ENCODE results near the gene JPH3. TPM values are rescaled to one million over a fixed set of nuclear protein-coding genes. Genes with fewer than 3 reads are reported as not detected.

JPH3 gene
- total and polyA plus RNA-seq, 7 donors = under 0.01 to 1.4 (median 0.73) TPM; not detected in 1

DNA sequence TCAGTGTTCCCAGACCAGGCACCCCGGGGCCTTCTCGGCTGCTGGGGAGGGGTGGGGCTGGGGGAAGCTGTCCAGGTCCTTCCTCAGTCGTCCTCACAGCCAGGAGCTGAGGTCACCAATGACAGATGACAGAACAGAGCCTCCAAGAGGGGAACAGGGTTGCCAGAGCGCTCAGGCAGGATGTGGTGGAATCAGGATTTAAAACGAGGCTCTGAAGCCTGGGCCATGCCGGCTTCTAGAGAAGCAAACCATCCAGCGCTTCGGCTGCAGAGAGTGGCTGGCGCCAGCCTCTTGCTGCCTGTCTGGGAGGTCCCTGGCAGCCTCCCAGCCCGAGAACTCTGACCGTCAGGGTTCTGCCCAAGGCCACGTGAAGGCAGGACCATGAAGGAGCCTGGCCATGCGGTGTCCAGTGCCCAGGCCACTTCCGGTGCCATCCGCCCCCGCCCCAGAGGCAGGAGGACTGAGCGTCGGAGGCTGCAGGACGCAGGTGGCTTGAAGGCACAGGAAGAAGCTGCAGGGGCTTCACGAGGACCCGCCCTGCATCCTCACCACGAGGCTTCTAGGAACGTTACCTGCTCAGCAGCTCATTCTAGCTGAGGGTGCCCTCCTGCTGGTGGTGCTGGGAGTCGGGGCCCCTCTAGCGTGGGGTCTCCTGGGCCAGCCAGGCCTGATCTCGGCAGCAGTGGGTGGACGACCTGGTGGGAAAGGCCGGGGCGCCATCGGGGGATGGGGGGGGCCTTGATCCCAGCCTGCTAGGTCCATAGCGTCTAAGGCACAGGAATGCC, 85.0 kb downstream of the JPH3 start:
- 67 to 70% methylated on average over 31 of the region's 31 CpGs for WGBS, 2 donors
- Histone ChIP-seq H3K9me3 (no peaks in the 10 kb centered on the region), H3K4me3 (no peak overlapping the region), H3K27me3 (peaks cover 0 to 91% (median 26%) of the 10 kb centered on the region in 3 donors), H3K36me3 (no peaks in the 10 kb centered on the region), H3K27ac (no peak overlapping the region), H3K4me1 (peaks cover 0 to 8% (median 3%) of the 10 kb centered on the region in 4 donors)
- no peak for TF ChIP-seq EP300 (IDR thresholded peaks at IDR 0.05)
- no peak for TF ChIP-seq POLR2AphosphoS5 (IDR thresholded peaks at IDR 0.05)
- TF ChIP-seq, protein P1, sequence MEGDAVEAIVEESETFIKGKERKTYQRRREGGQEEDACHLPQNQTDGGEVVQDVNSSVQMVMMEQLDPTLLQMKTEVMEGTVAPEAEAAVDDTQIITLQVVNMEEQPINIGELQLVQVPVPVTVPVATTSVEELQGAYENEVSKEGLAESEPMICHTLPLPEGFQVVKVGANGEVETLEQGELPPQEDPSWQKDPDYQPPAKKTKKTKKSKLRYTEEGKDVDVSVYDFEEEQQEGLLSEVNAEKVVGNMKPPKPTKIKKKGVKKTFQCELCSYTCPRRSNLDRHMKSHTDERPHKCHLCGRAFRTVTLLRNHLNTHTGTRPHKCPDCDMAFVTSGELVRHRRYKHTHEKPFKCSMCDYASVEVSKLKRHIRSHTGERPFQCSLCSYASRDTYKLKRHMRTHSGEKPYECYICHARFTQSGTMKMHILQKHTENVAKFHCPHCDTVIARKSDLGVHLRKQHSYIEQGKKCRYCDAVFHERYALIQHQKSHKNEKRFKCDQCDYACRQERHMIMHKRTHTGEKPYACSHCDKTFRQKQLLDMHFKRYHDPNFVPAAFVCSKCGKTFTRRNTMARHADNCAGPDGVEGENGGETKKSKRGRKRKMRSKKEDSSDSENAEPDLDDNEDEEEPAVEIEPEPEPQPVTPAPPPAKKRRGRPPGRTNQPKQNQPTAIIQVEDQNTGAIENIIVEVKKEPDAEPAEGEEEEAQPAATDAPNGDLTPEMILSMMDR (IDR thresholded peaks at IDR 0.05) = no peak
- TF ChIP-seq POLR2A (IDR thresholded peaks at IDR 0.05) = no peak
- intact Hi-C loops (cut with DNase I) = no loop called here
- DNase-seq = no peak

DNA sequence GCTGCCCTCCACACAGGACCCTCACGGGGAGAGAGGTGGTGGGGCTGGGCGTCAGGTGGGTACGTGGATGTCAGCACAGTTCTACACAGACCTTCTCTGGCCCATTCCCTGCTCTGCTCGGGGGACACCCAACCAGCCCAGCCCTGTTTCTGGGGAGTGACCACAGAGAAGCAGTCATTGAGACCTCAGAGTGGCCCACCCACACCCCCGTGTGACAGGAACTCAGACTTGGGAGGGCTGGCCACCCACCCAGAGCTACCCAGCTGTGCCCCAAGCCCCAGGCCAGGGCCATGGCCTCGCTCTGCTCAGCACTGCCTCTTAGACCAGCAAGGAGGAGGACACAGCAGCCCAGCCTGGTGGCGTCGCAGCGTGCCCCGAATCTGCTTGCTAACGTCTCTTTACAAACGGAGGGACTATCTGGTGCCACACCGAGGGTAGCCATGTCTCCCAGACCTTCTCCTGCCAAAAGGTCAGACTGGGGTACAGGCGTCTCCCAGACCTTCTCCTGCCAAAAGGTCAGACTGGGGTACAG, 85.8 kb downstream of the JPH3 start:
- TF ChIP-seq POLR2AphosphoS5 (IDR thresholded peaks at IDR 0.05) (no peak), EP300 (IDR thresholded peaks at IDR 0.05) (no peak)
- intact Hi-C loops (cut with DNase I) = no loop called here
- Histone ChIP-seq H3K9me3 (no peaks in the 10 kb centered on the region), H3K27me3 (peaks cover 0 to 84% (median 26%) of the 10 kb centered on the region in 3 donors), H3K4me3 (no peak overlapping the region), H3K36me3 (no peaks in the 10 kb centered on the region), H3K4me1 (peaks cover 0 to 8% (median 3%) of the 10 kb centered on the region in 4 donors), H3K27ac (no peak overlapping the region)
- 80 to 88% methylated on average over 14 of the region's 14 CpGs for WGBS, 2 donors
- no peak for DNase-seq

DNA sequence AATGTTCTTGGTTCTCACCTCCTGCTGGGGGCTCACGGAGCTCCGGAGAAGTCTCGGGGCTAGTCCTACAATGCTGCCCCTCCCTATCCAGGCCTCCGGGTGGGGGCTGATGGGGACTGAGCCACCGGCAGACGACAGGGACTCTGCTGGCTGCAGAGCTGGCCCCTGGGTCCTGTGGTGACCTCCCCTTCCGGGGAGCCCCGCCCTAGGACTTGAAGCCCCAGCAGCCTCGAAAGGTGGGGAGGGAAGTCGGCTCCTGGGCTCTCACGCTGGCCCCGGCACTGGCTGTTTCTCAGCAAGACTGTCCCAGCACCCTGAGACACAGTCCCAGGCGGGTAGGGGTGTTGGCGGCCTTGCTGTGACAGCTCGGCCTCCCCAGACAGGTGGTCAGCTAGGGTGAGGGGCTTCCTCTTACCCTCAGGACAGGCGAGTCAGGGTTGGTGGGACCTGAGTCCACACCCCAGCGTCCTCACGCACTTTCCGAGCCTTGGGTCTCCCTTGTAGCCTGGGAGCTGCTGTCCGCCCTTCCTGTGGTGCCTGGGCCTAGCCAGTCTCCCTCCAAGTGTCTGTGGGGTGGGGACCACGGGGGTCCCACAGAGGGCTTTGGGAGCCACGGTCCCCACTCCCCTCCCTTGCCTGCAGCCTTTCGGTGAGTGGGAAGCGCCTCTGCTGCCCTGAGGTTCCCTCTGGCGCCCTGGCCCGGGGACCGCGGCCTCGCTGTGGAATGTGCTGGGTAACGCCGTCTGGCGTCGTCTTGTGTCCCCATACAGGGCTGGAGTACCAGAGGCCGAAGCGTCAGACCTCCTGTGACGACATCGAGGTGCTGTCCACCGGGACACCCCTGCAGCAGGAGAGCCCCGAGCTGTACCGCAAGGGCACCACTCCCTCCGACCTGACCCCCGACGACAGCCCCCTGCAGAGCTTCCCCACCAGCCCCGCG, 86.8 kb downstream of the JPH3 start:
- 83 to 91% methylated on average over 45 of the region's 45 CpGs for WGBS, 2 donors

DNA sequence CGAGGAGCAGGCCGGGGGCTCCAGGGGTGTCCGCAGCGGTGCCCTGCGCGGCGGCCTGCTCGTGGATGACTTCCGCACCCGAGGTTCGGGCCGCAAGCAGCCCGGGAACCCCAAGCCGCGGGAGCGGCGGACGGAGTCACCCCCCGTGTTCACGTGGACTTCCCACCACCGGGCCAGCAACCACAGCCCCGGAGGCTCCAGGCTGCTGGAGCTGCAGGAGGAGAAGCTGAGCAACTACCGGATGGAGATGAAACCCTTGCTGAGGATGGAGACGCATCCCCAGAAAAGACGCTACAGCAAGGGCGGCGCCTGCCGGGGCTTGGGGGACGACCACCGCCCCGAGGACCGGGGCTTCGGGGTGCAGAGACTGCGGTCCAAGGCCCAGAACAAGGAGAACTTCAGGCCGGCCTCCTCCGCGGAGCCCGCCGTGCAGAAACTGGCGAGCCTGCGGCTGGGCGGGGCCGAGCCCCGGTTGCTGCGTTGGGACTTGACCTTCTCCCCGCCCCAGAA, 87.7 kb downstream of the JPH3 start:
- TF ChIP-seq, protein P1 (IDR thresholded peaks at IDR 0.05) = no peak
- TF ChIP-seq EP300 (IDR thresholded peaks at IDR 0.05) (no peak), POLR2AphosphoS5 (IDR thresholded peaks at IDR 0.05) (no peak), POLR2A (IDR thresholded peaks at IDR 0.05) (no peak)
- 89 to 93% methylated on average over 46 of the region's 46 CpGs for WGBS, 2 donors
- intact Hi-C loops (cut with DNase I) = no loop called here
- Histone ChIP-seq H3K4me3 (no peak overlapping the region), H3K9me3 (no peaks in the 10 kb centered on the region), H3K36me3 (no peaks in the 10 kb centered on the region), H3K27ac (no peak overlapping the region), H3K27me3 (peaks cover 0 to 66% (median 26%) of the 10 kb centered on the region in 3 donors), H3K4me1 (peaks cover 0 to 8% (median 3%) of the 10 kb centered on the region in 4 donors)
- DNase-seq = no peak

More for the DNA sequence above, 86.8 kb downstream of the JPH3 start:
- Histone ChIP-seq H3K4me3 (no peak overlapping the region), H3K36me3 (no peaks in the 10 kb centered on the region), H3K27ac (no peak overlapping the region), H3K27me3 (peaks cover 0 to 74% (median 26%) of the 10 kb centered on the region in 3 donors), H3K9me3 (no peaks in the 10 kb centered on the region), H3K4me1 (peaks cover 0 to 8% (median 3%) of the 10 kb centered on the region in 4 donors)
- no peak for DNase-seq
- intact Hi-C loops (cut with DNase I) = no loop called here
- TF ChIP-seq POLR2AphosphoS5 (IDR thresholded peaks at IDR 0.05) (no peak), EP300 (IDR thresholded peaks at IDR 0.05) (no peak)
- TF ChIP-seq, protein P1 (IDR thresholded peaks at IDR 0.05) = no peak

Data from sigmoid colon (tissue), 7 donors.